Epidermal melanocyte (primary cell): Measurements from ENCODE around the gene SLC39A6.
"Not testable (repeated sequence)": the region's sequence is repeated elsewhere in the genome, so short reads cannot be mapped to it uniquely, and the experiment has no call there.

ENCODE experiments used
- DNase-seq: peaks from one replicate; pipeline ENCODE4 v3.0.0; 2011; ENCODE audit warnings: low spot score; ENCODE audit not compliant: insufficient read length

SLC39A6 gene

DNA sequence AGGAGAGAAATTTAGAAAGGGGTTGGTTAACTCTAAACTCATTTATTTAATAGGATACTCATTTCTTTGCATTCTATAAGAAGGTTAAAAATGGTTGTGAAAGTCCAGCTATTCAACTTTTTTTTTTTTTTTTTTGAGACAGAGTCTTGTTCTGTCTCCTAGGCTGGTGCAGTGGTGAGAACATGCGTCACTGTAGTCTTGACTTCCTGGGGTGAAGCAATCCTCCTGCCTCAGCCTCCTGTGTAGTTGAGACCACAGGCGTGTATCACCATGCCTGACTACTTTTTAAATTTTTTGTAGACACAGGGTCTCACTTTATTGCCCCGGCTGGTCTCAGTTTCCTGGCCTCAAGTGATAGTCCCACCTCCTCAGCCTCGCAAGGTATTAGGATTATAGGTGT lies 12.4 kb upstream of the SLC39A6 start:
- no peak for DNase-seq

DNA sequence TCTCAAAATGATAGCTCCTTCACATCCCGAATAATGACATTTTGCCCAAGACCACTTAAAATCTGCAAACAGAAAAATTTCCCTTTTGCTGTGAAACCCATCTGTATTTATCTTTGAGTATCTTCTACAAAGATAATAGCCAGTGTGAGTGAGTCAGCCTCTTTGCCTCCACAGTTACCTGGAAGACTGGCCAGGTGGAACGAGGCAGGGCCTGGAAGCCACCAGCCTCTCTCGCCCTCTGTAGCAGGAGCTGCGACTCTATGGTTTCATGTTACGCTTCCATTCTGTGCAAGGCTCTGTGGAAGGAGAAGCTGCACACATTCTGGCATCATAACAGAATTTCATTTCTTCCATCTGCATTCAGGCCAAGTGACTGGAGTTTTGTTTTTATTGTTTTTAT lies 10.1 kb upstream of the SLC39A6 start:
- DNase-seq, result no peak

DNA sequence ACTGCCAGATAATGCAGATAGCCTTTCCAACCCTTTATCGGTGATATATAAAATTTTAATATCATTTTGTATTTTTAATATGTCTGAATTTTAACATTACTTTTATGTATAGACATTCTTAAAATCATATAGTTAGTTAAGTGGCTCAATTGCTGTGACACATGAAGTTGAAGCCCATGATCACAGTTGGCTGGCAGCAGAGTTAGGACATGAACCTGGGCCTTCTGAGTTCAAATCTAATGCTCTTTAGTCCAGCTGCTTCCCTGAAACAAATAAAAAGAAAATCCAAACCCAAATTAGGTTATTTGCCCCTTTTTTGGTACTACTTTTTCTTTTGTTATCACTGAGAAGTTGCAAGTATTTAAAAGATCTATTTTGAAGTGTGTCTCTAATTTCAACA lies 6.1 kb upstream of the SLC39A6 start:
- DNase-seq, result no peak

DNA sequence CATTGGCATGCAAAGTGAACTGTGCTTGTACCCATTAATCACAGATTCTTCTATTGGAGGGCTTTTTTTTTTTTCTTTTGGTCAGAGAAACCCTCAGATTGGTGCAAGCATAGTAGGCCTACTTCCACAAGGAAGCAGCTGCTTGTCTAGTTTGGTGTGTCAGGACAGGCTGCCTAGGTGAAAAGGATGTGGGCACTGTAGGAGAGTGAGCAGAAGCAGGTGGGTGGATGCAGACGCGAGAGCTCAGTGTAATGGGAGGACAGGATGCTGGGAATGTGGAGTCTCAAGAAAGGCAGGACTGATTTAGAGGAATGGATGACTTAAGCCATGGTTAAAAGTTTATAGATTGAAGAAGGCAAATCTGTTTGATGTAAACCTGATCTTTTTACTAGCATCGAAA lies 3.6 kb upstream of the SLC39A6 start:
- DNase-seq, result no peak

DNA sequence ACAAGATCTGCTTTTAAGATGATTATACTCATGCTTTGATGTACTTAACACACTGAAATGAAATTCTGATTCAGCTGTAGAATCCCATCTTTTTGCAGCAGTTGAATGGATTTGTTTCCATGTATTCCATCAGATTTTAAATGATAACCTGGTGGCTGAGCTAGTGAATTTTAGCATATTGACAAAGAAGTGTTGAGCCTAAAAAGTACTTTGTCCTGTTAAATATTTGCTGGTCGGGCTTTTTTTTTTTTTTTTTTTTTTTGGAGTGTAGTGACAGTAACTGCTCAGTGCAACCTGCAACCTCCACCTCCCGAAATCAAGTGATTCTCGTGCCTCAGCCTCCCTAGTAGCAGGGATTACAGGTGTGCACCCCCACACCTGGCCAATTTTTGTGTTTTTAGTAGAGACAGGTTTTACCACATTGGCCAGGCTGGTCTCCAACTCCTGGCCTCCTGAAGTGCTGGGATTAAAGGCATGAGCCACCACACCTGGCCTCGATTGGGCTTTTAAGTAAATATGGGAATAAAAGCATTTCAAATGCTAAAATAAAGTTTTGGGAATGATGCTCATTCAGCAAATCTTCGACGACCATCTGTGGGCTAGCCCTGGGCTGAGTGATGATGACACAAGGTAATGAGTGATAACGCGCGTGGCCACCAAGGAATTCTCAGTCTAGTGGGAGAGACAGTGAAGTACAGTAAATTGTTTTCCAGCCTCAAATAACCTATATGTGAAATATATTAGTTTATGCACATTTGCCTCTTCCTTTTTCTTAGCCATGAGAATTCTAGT lies 2.7 kb upstream of the SLC39A6 start:
- no peak for DNase-seq

DNA sequence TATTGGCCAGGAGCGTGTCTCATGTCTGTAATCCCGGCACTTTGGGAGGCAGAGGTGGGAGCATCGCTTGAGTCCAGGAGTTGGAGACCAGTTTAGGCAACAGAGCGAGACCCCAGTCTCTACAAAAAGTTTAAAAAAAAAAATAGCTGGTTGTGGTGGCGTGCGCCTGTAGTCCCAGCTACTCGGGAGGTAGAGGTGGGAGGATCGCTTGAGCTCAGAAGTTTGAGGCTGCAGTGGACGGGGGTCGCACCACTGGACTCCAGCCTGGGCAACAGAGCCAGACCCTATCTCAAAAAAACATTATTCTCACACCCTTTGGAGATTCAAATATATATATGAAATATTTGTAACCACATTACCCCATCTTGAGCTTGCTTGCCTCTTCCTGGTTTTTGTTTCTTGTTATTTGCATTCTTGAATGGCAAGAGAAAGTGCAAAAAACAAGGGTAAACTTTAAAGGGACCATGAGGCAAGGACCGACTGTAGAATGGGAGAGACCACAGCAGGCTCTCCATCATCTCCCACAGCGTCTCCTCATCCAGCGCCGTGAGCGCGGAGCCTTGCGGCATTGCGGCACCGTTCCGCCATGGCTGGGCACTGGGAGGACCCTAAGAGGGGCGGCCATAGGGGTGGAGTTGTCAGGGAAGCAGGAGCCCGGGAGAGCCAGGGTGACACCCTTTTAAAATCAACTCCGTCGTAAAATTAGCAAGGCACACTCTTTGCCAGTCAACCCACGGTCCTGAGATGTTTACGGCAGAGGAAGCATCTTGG lies 1.9 kb upstream of the SLC39A6 start:
- DNase-seq, result no peak

DNA sequence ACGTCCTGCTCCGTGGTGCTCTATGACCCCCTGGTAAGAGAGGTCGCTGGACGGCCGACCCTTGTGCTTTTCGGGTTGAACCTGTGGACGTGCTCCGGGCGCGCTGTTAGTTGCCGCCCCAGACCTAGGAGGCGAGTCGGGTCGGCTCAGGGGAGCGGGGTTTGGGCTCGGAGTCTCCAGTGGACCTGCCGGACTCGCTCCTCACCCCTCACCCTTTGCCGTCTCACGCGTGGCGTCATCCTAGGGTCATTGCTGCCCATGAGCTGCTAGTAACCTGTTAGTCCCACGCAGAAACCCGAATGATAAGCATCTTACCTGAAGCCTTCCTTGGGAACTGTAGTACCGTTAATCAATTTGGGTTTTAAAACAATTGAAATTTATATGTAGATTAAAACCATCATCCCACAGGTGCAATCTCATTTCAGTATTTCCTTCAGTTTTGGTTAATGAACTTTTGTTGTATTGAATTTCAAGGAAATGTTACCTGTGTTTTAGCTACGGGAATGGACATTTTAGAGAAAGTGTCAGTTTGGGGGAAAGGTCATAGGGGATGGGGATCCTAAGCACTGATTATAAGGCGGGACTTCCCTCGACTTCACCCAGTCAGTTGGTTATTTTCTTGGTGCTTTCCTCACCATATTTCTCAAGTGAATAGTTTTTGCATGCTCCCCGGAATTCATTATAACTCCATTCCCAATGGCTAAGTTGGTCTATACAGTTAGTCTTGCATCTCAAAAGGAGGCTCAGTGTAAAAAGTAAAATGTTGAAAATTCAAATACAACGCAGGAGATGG lies 1.1 kb upstream of the SLC39A6 start:
- DNase-seq, result no peak

DNA sequence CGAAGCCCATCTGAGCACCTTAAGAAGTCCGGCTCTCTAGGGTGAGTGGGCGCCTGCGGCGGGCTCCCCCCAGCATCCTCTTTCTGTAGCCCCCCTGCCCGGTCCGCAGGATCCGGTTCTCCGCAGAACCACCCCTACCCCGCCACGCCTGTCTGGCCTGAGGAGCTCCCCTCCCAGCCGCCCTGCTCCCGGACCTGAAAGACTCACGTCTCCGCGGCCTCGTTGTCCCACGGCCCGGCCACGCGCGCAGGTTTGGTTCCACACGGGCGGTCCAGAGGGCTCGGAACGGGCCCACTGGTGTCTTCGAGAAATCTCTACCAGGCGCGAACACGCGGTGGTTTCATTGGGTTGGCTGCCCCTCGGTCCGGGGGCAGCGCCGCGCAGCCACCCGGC lies 237 bp downstream of the SLC39A6 start:
- no peak for DNase-seq

DNA sequence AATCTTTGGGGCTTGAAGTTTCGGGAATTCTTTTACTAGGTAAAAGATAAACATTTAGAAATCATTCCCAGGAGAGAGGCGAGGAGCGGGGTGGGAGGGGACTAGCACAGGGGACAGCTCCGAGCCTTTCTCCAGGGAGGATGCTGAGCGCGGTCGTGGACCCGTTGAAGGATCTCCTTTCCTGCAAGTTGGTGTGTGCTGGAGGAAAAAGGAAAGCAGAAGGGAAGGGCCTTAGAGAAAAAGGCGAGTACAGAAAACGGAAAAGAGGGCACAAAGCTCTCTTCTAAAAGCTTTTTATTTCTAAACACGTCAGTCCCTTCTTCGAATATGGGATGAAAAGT lies 640 bp downstream of the SLC39A6 start:
- no peak for DNase-seq

DNA sequence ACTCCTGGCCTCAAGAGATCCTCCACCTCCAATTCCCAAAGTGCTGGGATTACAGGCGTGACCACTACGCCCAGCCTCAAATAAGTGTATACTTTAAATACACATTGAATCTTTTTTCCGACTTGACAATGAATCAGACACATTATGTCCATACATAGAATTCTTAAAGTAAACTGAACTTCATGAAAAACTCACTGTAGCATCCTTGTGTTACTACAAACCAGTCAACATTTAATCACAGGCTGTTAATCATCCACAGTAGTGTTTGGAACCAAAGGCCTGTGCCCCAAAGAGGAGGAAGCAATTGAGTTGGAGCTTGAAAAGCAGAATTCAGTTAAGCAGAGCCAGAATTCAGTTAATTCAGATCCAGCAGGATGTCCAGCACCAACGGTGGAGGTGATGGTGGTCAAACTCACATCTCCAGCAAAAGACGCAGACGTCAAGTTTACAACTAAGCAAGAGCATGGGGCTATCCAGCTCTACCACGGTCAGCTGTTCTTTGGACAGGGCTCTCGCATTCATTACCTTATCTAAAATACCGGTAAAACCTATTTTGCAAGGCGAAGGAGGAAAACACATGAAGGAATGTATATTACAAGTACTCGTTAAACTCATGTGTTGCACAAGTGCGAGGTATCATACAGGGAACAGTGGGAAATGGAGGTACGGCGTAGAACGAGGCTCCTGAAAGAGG lies 1.2 kb downstream of the SLC39A6 start:
- no peak for DNase-seq

DNA sequence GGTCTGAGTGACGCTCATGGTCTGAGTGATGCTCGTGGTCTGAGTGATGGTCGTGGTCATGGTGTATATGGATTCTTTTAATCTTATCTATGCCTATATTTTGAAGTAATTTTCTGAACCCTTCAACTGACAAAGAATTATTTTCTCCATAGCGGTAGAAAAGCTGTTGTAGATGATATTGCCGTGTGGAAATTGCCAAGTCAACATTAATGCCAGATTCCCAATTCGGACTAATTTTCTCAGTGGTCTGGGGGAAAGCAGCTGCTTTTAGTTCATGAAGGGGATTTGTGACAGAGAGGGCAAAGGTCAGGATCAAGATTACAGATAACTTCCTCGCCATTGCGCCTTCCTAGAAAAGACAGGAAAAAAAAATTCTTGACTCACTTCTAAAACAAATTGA lies 2.5 kb downstream of the SLC39A6 start:
- DNase-seq, result no peak

DNA sequence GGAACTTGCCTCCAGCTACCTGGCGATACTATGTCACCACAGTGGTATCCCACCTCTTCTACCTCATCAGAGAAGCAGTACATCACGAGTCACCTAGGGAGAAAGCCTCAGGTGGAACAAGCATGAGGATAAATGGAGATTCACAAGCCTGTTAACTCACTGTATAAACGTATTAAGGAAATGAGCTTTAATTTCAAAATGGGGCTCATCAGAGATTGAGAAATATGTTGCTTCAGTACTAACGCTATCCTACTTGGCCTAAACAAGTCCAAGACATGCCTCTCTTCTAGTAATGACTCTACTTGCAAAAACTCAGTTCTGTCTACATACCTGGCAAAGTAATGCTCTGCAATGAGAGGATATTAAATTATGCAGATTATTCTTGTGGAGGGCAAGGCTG lies 4.3 kb downstream of the SLC39A6 start:
- DNase-seq, result no peak

DNA sequence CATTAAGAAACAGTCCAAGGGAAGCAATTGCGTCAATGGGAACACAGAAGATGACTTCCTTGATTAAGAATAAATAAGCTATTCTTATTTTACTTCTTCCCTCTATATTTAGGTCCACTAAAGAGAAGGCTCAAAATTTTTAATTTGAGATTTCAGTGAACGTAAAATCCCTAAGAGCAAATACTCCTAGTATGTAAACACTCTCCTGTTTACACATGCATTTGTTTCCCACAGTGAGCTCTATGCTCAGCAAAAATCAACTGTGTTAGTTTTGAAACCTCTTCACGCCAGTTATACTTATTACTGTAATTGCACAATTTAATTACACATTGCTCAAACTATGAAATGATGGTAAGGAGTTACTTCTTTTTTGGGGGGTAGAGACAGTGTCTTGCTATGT lies 8.8 kb downstream of the SLC39A6 start:
- DNase-seq, result no peak

DNA sequence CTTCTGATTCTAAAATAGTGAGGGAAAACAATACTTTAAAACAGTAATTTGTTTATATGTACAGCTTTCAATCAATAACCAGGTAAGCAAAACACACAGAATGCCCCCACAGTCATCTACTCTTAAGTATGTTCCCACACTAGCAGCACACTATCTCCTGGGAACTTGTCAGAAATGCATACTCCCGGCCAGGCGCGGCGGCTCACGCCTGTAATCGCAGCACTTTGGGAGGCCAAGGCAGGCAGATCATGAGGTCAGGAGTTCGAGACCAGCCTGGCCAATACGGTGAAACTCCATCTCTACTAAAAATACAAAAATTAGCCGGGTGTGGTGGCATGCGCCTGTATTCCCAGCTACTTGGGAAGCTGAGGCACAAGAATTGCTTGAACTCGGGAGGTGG lies 12.4 kb downstream of the SLC39A6 start:
- DNase-seq, result not testable (repeated sequence)

DNA sequence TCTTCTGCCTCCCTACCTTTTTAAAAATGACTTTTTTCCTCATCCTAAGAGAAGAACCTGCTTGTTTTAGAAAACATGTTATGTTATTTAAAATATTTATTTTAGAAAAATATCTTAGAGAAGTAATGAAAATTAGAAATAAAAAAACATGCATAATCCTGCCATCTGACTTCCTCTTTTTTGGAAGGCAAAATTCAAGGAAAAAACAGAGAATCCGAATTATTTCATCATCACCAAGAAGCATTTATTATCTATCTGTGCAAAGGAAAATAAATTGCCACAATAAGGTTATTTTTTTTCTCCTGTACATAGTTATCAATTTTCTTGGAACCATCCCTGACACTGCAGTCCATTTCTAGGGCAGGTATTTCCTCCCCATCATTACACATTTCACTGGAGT lies 14.4 kb downstream of the SLC39A6 start:
- DNase-seq, result no peak

DNA sequence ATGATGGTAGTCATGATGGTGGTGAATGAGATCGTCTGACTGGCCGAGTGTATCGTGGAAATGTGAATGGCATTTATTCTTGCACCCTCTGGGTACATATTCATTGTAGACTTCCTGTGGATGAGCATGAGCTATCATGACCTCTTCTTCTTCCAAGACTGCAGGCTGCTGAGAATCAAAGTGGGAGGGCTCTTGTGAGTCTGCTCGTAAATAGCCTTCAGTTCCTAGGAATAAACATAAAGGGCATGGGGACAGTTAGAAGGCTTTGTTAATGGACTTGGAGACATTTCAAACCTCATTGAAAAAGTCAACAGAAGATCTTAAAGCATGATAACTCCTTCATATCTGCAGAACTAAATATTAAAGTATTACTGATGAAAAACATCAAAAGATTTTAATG lies 14.9 kb downstream of the SLC39A6 start:
- no peak for DNase-seq

DNA sequence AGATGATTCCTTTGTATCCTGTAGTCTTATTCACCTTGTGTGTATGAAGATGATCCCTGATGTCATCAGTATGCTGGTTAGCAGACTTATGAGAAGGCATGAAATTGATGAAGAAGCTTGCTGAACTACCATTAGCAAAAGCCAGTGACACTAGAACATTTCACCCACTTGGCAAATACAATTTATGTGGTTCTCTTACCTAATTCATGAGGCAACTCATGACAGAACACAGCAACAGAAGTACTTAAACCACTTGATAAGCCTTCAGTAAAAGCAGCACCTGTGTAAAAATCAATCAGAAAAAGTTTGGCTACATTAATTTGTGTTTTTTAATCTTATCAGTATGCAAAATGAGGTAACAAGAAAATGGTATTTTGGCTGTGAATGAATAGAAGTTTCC lies 16.8 kb downstream of the SLC39A6 start:
- DNase-seq, result no peak

DNA sequence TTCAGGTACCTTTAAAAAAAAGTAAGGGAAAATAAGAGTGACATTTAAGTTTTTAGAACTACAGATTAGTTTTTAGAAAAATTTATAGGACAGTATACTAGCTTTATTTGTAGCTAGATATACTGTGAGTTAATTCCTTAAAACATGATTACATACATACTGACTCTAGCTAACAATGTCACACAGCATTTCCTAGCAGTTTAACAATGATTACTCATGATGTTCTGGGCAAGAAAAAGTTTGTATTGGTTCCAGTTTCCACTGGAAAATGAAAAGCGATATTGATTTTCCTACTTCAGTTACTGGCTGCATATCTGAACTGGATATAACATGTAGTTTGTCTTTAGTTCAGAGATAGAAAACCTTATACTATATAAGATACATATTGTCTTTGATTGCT lies 19.4 kb downstream of the SLC39A6 start:
- no peak for DNase-seq

DNA sequence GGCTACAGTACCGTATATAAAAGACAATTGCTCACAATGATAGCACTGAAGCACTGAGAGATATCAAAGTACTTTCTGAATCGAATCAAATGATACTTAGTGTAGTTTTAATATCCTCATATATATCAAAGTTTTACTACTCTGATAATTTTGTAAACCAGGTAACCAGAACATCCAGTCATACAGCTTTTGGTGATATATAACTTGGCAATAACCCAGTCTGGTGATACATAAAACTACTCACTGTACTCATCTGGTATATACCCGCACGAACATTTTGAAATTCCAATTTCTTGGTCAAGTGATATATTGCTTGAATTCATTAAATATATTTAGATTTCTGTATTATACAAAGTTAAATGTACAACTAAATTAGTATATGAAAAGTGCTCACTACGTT lies 20.5 kb downstream of the SLC39A6 start:
- DNase-seq, result no peak

DNA sequence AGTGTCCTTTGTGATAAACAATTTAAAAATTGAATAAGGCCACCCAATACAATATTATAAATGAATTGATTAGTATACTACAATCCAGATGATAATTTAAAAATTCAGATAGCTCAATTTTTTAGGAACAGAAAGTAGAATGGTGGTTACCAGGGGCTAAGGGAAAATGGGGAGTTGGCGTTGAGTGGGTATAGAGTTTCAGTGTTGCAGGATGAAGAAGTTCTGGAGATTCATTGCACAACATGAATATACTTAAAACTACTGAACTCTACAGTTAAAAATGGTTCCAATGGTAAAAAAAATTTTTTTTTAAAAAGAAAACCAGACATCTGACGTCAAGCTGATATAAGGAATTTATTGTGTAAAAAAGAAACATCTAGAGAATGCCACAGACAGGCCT lies 20.9 kb downstream of the SLC39A6 start:
- no peak for DNase-seq

DNA sequence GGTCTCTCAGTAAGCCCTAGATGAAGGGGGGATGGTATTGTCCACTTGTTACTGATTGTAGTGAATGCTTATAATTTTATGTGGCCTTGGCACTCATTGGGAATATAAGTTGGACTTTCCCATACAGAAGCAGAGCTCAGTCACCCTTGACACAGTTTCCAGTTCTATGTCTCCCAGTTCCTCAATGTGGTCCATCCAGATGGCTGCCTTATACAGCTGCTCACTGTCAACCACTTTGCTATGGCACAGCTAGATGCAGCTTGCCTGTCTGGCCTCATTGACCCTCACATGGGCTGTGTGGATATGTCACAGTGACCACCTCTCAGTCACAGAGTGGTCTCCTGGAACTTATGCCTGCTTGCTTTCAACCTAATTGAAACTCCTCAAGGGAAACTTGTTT lies 21.7 kb downstream of the SLC39A6 start:
- DNase-seq, result no peak

DNA sequence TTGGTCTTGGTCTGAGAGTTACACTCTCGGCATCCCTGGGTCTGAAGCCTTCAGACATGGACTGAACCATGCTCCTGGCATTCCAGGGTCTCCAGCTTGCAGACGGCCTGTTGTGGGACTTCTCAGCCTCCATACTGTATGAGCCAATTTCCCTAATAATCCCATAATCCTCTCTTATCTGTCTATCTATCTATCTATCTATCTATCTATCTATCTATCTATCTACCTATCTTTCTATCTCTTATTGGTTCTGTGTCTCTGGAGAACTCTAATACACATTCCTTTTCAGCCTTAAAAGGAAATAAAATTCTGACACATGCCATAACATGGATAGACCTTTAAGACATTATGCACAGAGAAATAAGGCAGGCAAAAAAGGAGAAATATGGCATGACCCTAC lies 24.4 kb downstream of the SLC39A6 start:
- DNase-seq, result no peak
